ENCODE measurements around the gene COL1A1. TPM values are rescaled to one million over a fixed set of nuclear protein-coding genes. Genes with fewer than 3 reads are reported as not detected.
A peak's percentile ranks its signal among the peaks of the same experiment; 100 is the strongest.

The COL1A1 gene
- total and polyA plus RNA-seq, 4 donors: 586 to 2,315 (median 1,292) TPM

- no peaks in the 10 kb centered on the region for H3K27me3 ChIP-seq (ENCODE audit: control insufficient read depth, insufficient read depth, low read length)
- peaks cover 62% of the 10 kb centered on the region for H3K4me1 ChIP-seq (ENCODE audit: control insufficient read depth, insufficient read depth, low read length)
- DNase-seq (ENCODE audit: low read depth in 4 of 6, low spot score in 6 of 6): no peak
- H3K27ac ChIP-seq (ENCODE audit: low read depth, low read length): peak overlapping the region; percentile 57
- peaks cover 74% of the 10 kb centered on the region for H3K36me3 ChIP-seq (ENCODE audit: control insufficient read depth, insufficient read depth, low read length)
- 59% methylated on average over 8 of the region's 11 CpGs for WGBS (ENCODE audit: insufficient coverage)
- no peaks in the 10 kb centered on the region for H3K9me3 ChIP-seq (ENCODE audit: control insufficient read depth, insufficient read depth, low read length)
- H3K4me3 ChIP-seq (ENCODE audit: low read depth, low read length): no peak overlapping the region
Observed at GRCh38 chr17:50145532-50146229, 55.8 kb downstream of the COL1A1 start.

DNA sequence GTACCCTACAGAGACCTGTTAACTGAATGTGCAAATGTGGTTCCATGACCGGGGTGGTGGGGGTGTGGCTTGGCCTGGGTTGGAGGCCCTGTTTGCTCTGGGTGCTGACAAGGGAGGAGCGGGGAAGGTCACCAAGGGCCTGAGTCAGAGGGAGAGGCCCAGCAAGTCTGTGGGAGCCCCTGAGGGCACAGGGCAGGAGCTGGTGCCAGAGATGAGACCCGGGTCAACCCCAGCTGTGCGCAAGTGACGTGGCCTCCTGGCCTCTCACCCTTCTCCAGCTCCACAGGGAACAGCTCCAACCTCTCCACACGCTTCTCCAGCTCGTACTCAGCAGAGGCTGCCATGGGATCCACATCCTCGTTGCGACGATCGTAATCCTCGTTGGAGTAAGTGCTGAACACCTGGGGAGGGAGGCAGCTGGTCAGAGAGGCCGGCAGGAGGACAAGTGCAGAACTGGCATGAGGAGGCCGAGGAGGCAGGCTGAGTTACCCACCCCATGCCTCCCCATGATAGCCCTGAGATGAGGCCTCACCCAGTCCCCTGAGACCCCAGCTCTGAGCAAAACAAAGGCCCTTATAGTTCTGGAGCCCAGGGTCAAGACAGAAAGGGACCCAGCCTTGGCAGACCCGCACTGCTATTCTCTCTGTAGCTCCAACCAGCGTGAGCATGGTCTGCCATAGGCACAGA lies 56.4 kb downstream of the COL1A1 start:
- H3K4me3 ChIP-seq (ENCODE audit: low read depth, low read length): no peak overlapping the region
- no peaks in the 10 kb centered on the region for H3K9me3 ChIP-seq (ENCODE audit: control insufficient read depth, insufficient read depth, low read length)
- H3K27me3 ChIP-seq (ENCODE audit: control insufficient read depth, insufficient read depth, low read length): no peaks in the 10 kb centered on the region
- no peak for DNase-seq (ENCODE audit: low read depth in 4 of 6, low spot score in 6 of 6)
- H3K27ac ChIP-seq (ENCODE audit: low read depth, low read length): peak overlapping the region; percentile 57
- peaks cover 81% of the 10 kb centered on the region for H3K36me3 ChIP-seq (ENCODE audit: control insufficient read depth, insufficient read depth, low read length)
- H3K4me1 ChIP-seq (ENCODE audit: control insufficient read depth, insufficient read depth, low read length): peaks cover 69% of the 10 kb centered on the region
- WGBS (ENCODE audit: insufficient coverage): 79% methylated on average over 9 of the region's 16 CpGs

DNA sequence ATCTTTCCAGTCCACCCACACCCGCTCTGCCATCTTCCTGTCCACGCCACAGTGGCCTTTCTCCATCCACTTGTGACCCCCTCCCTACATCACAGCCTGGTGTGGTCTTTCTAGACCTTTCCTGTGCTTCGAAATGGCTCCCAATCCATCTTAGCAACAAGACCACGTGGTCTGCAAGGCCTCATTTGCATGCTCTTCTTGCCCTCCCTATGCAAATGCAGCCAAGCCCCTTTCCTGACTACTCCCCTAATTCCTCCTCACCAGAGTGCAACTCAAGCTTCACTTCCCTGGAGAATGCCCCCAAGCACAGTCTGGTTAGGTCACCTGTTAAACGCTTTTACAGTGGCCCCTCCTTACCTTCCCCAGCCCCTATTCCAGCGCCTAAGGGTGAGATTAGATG lies 57.1 kb downstream of the COL1A1 start:
- peak overlapping the region; percentile 57 for H3K27ac ChIP-seq (ENCODE audit: low read depth, low read length)
- peaks cover 86% of the 10 kb centered on the region for H3K36me3 ChIP-seq (ENCODE audit: control insufficient read depth, insufficient read depth, low read length)
- H3K4me1 ChIP-seq (ENCODE audit: control insufficient read depth, insufficient read depth, low read length): peaks cover 67% of the 10 kb centered on the region
- H3K27me3 ChIP-seq (ENCODE audit: control insufficient read depth, insufficient read depth, low read length): no peaks in the 10 kb centered on the region
- no peak overlapping the region for H3K4me3 ChIP-seq (ENCODE audit: low read depth, low read length)
- whole genome bisulfite sequencing (ENCODE audit: insufficient coverage): 72% methylated on average over 6 of the region's 6 CpGs
- no peaks in the 10 kb centered on the region for H3K9me3 ChIP-seq (ENCODE audit: control insufficient read depth, insufficient read depth, low read length)
- no peak for DNase-seq (ENCODE audit: low read depth in 4 of 6, low spot score in 6 of 6)

DNA sequence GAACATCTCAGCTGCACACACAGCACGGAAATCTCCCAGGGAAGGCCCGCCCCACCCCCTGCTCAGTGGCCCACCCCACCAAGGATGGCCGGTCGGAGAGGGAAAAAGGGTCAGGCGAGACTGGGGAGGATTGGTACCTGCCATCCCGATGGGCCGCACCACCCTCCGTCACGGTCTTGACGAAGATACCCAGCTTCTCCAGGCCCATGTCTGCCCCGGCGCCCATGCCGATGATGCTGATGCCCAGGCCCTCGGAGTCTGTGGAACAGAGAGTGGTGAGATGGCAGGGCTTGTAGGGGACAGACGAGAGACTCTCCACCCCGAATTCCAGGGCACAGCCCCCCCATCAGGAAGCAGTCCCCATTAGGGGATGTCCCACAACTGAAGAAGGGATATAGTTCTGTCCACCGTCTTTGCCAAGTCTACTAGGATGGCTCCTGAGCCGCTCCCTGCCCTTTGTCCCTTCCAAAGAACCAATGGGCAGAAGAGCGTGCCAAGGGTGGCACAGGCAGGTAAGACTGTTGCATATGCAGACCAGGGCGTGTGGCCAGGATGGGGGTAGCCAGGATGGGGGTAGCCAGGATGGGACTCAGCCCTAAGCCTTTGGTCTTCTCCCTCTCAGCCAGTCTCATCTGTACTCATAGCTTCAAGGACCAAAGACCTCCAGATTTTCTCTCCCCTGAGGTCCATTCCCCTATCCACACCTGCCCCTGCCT lies 57.8 kb downstream of the COL1A1 start:
- Histone ChIP-seq H3K27ac (ENCODE audit: low read depth, low read length) (no peak overlapping the region), H3K4me1 (ENCODE audit: control insufficient read depth, insufficient read depth, low read length) (peaks cover 61% of the 10 kb centered on the region), H3K4me3 (ENCODE audit: low read depth, low read length) (no peak overlapping the region), H3K36me3 (ENCODE audit: control insufficient read depth, insufficient read depth, low read length) (peaks cover 91% of the 10 kb centered on the region), H3K27me3 (ENCODE audit: control insufficient read depth, insufficient read depth, low read length) (no peaks in the 10 kb centered on the region), H3K9me3 (ENCODE audit: control insufficient read depth, insufficient read depth, low read length) (no peaks in the 10 kb centered on the region)
- 74% methylated on average over 4 of the region's 20 CpGs for WGBS (ENCODE audit: insufficient coverage)
- no peak for DNase-seq (ENCODE audit: low read depth in 4 of 6, low spot score in 6 of 6)

DNA sequence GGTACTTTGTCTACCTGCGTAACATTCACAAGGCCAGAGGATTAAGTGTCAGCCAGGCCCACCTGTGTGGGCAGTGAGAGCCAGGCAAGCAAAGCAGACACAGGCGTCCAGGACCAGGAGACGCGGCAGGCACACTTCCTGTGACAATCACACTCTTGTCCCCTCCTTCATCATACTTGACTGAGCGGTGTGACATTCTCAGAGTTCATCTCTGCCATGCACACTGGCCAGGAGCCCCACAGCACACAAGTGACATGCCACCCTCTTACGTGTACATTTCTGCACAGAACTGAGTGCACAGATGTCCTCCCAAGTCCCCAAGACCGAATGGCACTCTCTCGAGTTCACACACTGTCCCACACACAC lies 59.7 kb downstream of the COL1A1 start:
- 79% methylated on average over 6 of the region's 8 CpGs for WGBS (ENCODE audit: insufficient coverage)
- Histone ChIP-seq H3K27ac (ENCODE audit: low read depth, low read length) (no peak overlapping the region), H3K27me3 (ENCODE audit: control insufficient read depth, insufficient read depth, low read length) (no peaks in the 10 kb centered on the region), H3K9me3 (ENCODE audit: control insufficient read depth, insufficient read depth, low read length) (no peaks in the 10 kb centered on the region), H3K36me3 (ENCODE audit: control insufficient read depth, insufficient read depth, low read length) (peaks cover 99% of the 10 kb centered on the region), H3K4me1 (ENCODE audit: control insufficient read depth, insufficient read depth, low read length) (peaks cover 43% of the 10 kb centered on the region), H3K4me3 (ENCODE audit: low read depth, low read length) (no peak overlapping the region)
- no peak for DNase-seq (ENCODE audit: low read depth in 4 of 6, low spot score in 6 of 6)

DNA sequence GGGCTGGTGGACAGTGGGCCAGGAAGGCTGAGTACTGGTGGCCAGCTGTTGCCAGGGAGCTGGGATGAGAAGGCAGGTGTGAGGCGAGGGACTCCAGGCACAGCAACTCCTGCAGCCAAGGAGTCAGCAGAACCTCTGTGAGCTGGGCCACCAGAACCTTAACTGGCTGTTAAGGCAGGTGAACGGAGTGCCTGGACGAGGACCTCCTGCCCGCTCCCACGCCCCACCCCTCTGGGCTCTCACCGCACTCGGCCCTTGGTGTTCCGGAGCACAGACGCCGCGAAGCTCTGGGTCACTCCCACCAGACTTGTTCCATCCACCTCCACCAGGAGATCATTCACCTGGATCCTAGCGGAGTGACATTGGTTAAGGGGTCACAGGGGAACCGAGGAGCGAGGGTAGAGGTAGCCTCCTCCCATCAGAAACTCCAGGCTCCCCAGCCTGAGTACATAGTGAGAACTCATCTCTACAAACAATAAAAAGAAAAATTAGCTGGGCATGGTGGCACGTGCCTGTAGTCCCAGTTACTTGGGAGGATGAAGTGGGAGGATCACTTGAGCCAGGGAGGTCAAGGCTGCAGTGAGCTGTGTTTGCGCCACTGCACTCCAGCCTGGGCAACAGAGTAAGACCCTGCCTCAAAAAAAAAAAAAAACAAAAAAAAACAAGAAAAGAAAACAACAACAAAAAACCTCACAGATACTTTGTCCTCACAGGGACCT lies 60.2 kb downstream of the COL1A1 start:
- DNase-seq (ENCODE audit: low read depth in 4 of 6, low spot score in 6 of 6): no peak
- Histone ChIP-seq H3K9me3 (ENCODE audit: control insufficient read depth, insufficient read depth, low read length) (no peaks in the 10 kb centered on the region), H3K4me3 (ENCODE audit: low read depth, low read length) (no peak overlapping the region), H3K27ac (ENCODE audit: low read depth, low read length) (no peak overlapping the region), H3K36me3 (ENCODE audit: control insufficient read depth, insufficient read depth, low read length) (peaks cover 100% of the 10 kb centered on the region), H3K4me1 (ENCODE audit: control insufficient read depth, insufficient read depth, low read length) (peaks cover 37% of the 10 kb centered on the region), H3K27me3 (ENCODE audit: control insufficient read depth, insufficient read depth, low read length) (no peaks in the 10 kb centered on the region)
- 86% methylated on average over 9 of the region's 16 CpGs for WGBS (ENCODE audit: insufficient coverage)

- DNase-seq (ENCODE audit: low read depth in 4 of 6, low spot score in 6 of 6): peak in 2 of 6 donors; percentile 75 to 82
- H3K4me1 ChIP-seq (ENCODE audit: control insufficient read depth, insufficient read depth, low read length): peaks cover 27% of the 10 kb centered on the region
- H3K4me3 ChIP-seq (ENCODE audit: low read depth, low read length): no peak overlapping the region
- H3K36me3 ChIP-seq (ENCODE audit: control insufficient read depth, insufficient read depth, low read length): peaks cover 100% of the 10 kb centered on the region
- 28% methylated on average over 9 of the region's 19 CpGs for WGBS (ENCODE audit: insufficient coverage)
- no peak overlapping the region for H3K27ac ChIP-seq (ENCODE audit: low read depth, low read length)
- H3K27me3 ChIP-seq (ENCODE audit: control insufficient read depth, insufficient read depth, low read length): no peaks in the 10 kb centered on the region
- no peaks in the 10 kb centered on the region for H3K9me3 ChIP-seq (ENCODE audit: control insufficient read depth, insufficient read depth, low read length)
Observed at GRCh38 chr17:50139950-50140885, 61.2 kb downstream of the COL1A1 start.

- Histone ChIP-seq H3K4me3 (ENCODE audit: low read depth, low read length) (no peak overlapping the region), H3K4me1 (ENCODE audit: control insufficient read depth, insufficient read depth, low read length) (peaks cover 18% of the 10 kb centered on the region), H3K27me3 (ENCODE audit: control insufficient read depth, insufficient read depth, low read length) (no peaks in the 10 kb centered on the region), H3K27ac (ENCODE audit: low read depth, low read length) (no peak overlapping the region), H3K9me3 (ENCODE audit: control insufficient read depth, insufficient read depth, low read length) (no peaks in the 10 kb centered on the region), H3K36me3 (ENCODE audit: control insufficient read depth, insufficient read depth, low read length) (peaks cover 99% of the 10 kb centered on the region)
- DNase-seq (ENCODE audit: low read depth in 4 of 6, low spot score in 6 of 6): no peak
- WGBS (ENCODE audit: insufficient coverage): 91% methylated on average over 15 of the region's 15 CpGs
Observed at GRCh38 chr17:50139185-50139783, 62.1 kb downstream of the COL1A1 start.
